ENCODE results near the gene ARHGEF17. TPM values are rescaled to one million over a fixed set of nuclear protein-coding genes. Genes with fewer than 3 reads are reported as not detected.

ARHGEF17 gene
- total and polyA plus RNA-seq, 2 experiments from 2014 or later, result 30.2 to 35.6 TPM

GRCh38 chr11:73376160-73376802, 68.2 kb downstream of the ARHGEF17 start, which contains the start of gene RELT:
TSS of gene RELT (plus strand) at chr11:73376399. CDS start at chr11:73389137, 12,738 bp downstream.
- DNase-seq (ENCODE audit: low spot score), result peak; percentile 97
- Histone ChIP-seq H3K27ac (peak within 1 kb of the TSS; percentile 83), H3K4me2 (peak within 1 kb of the TSS; percentile 97), H3K4me1 (ENCODE audit: insufficient read depth) (peaks cover 11% of the 10 kb centered on the region), H3K36me3 (replicated peaks; ENCODE audit: insufficient read depth, low read depth) (no peaks in the 10 kb centered on the region), H3K79me2 (peaks cover 9% of the 10 kb centered on the region), H3K27me3 (no peaks in the 10 kb centered on the region), H3K4me3 (peak within 1 kb of the TSS; percentile 87), H2AFZ (peak within 1 kb of the TSS; percentile 73), H3K9me2 (replicated peaks; ENCODE audit: insufficient read depth) (no peaks in the 10 kb centered on the region), H3K9me3 (ENCODE audit: low read depth) (no peaks in the 10 kb centered on the region), H4K20me1 (ENCODE audit: insufficient read depth, poor library complexity, severe bottlenecking) (no peaks in the 10 kb centered on the region)
- 1% methylated on average over 65 of the region's 96 CpGs for WGBS (ENCODE audit: low lambda C conversion rate, missing lambda C conversion rate)
- TF ChIP-seq CTCF (IDR thresholded peaks at IDR 0.05; ENCODE audit: poor library complexity), result peak; percentile 77
- TF ChIP-seq EZH2 (IDR thresholded peaks at IDR 0.05; ENCODE audit: borderline replicate concordance), result no peak

- H3K27me3 ChIP-seq, result no peaks in the 10 kb centered on the region
- H3K79me2 ChIP-seq, result peaks cover 9% of the 10 kb centered on the region
- DNase-seq (ENCODE audit: low spot score), result peak; percentile 75
- H3K36me3 ChIP-seq (replicated peaks; ENCODE audit: insufficient read depth, low read depth), result no peaks in the 10 kb centered on the region
- H3K4me1 ChIP-seq (ENCODE audit: insufficient read depth), result peaks cover 11% of the 10 kb centered on the region
- peak overlapping the region; percentile 73 for H2AFZ ChIP-seq
- H3K9me3 ChIP-seq (ENCODE audit: low read depth), result no peaks in the 10 kb centered on the region
- H3K4me3 ChIP-seq, result peak overlapping the region; percentile 87
- WGBS (ENCODE audit: low lambda C conversion rate, missing lambda C conversion rate), result 14% methylated on average over 31 of the region's 56 CpGs
- H3K27ac ChIP-seq, result peak overlapping the region; percentile 83
- TF ChIP-seq CTCF (IDR thresholded peaks at IDR 0.05; ENCODE audit: poor library complexity), result no peak
- H4K20me1 ChIP-seq (ENCODE audit: insufficient read depth, poor library complexity, severe bottlenecking), result no peaks in the 10 kb centered on the region
- no peaks in the 10 kb centered on the region for H3K9me2 ChIP-seq (replicated peaks; ENCODE audit: insufficient read depth)
- H3K4me2 ChIP-seq, result peak overlapping the region; percentile 97
Measured at GRCh38 chr11:73376803-73377629, 68.9 kb downstream of the ARHGEF17 start.

GRCh38 chr11:73379189-73379880, 71.3 kb downstream of the ARHGEF17 start:
- Histone ChIP-seq H3K27ac (no peak overlapping the region), H3K27me3 (no peaks in the 10 kb centered on the region), H3K4me3 (no peak overlapping the region), H2AFZ (no peak overlapping the region), H3K4me2 (no peak overlapping the region), H3K9me2 (replicated peaks; ENCODE audit: insufficient read depth) (no peaks in the 10 kb centered on the region), H3K4me1 (ENCODE audit: insufficient read depth) (peaks cover 18% of the 10 kb centered on the region), H3K36me3 (replicated peaks; ENCODE audit: insufficient read depth, low read depth) (no peaks in the 10 kb centered on the region), H4K20me1 (ENCODE audit: insufficient read depth, poor library complexity, severe bottlenecking) (no peaks in the 10 kb centered on the region), H3K9me3 (ENCODE audit: low read depth) (no peaks in the 10 kb centered on the region), H3K79me2 (peaks cover 9% of the 10 kb centered on the region)
- no peak for TF ChIP-seq EZH2 (IDR thresholded peaks at IDR 0.05; ENCODE audit: borderline replicate concordance)
- WGBS (ENCODE audit: low lambda C conversion rate, missing lambda C conversion rate), result 90% methylated on average over 10 of the region's 10 CpGs
- DNase-seq (ENCODE audit: low spot score), result no peak

- no peaks in the 10 kb centered on the region for H3K27me3 ChIP-seq
- no peaks in the 10 kb centered on the region for H3K36me3 ChIP-seq (replicated peaks; ENCODE audit: insufficient read depth, low read depth)
- H3K9me3 ChIP-seq (ENCODE audit: low read depth), result no peaks in the 10 kb centered on the region
- WGBS (ENCODE audit: low lambda C conversion rate, missing lambda C conversion rate), result 85% methylated on average over 7 of the region's 7 CpGs
- no peaks in the 10 kb centered on the region for H3K9me2 ChIP-seq (replicated peaks; ENCODE audit: insufficient read depth)
- TF ChIP-seq EZH2phosphoT487 (IDR thresholded peaks at IDR 0.05; ENCODE audit: low read depth, severe bottlenecking, unreplicated experiment) (no peak), EZH2 (IDR thresholded peaks at IDR 0.05; ENCODE audit: borderline replicate concordance) (no peak), CTCF (IDR thresholded peaks at IDR 0.05; ENCODE audit: poor library complexity) (no peak)
- H3K79me2 ChIP-seq, result peaks cover 9% of the 10 kb centered on the region
- H4K20me1 ChIP-seq (ENCODE audit: insufficient read depth, poor library complexity, severe bottlenecking), result no peaks in the 10 kb centered on the region
- H3K4me1 ChIP-seq (ENCODE audit: insufficient read depth), result peaks cover 22% of the 10 kb centered on the region
- no peak overlapping the region for H3K27ac ChIP-seq
- H3K4me2 ChIP-seq, result no peak overlapping the region
- H3K4me3 ChIP-seq, result no peak overlapping the region
- no peak for DNase-seq (ENCODE audit: low spot score)
- H2AFZ ChIP-seq, result no peak overlapping the region
Measured at GRCh38 chr11:73380331-73380730, 72.3 kb downstream of the ARHGEF17 start.
